IPS-15b (cell line): ENCODE measurements around the gene CAB39.

Experiments
- H3K27me3 ChIP-seq: one replicate; pipeline ENCODE4 v1.6.1; 2013; ENCODE audit warnings: low read length; ENCODE audit not compliant: control insufficient read depth, insufficient read depth
- H3K36me3 ChIP-seq: one replicate; pipeline ENCODE4 v1.6.1; 2013; ENCODE audit warnings: low read length; ENCODE audit not compliant: control insufficient read depth, insufficient read depth
- H3K4me1 ChIP-seq: one replicate; pipeline ENCODE4 v1.6.1; 2013; ENCODE audit warnings: mild to moderate bottlenecking, low read length; ENCODE audit not compliant: control insufficient read depth, insufficient read depth
- H3K4me3 ChIP-seq: one replicate; pipeline ENCODE4 v1.5.1; 2013; ENCODE audit warnings: low read depth, low read length
- H3K9ac ChIP-seq: one replicate; pipeline ENCODE4 v1.6.1; 2013; ENCODE audit warnings: low read depth, mild to moderate bottlenecking, low read length
- H3K9me3 ChIP-seq: one replicate; pipeline ENCODE4 v1.6.1; 2013; ENCODE audit warnings: mild to moderate bottlenecking, low read length; ENCODE audit not compliant: control insufficient read depth, insufficient read depth

The CAB39 gene

GRCh38 chr2:230762317-230762896 is 49.8 kb downstream of the CAB39 start:
- H3K27me3 ChIP-seq, result no peaks in the 10 kb centered on the region
- H3K9me3 ChIP-seq, result no peaks in the 10 kb centered on the region
- H3K4me1 ChIP-seq, result peaks cover 7% of the 10 kb centered on the region
- H3K4me3 ChIP-seq, result no peak overlapping the region
- H3K9ac ChIP-seq, result no peak overlapping the region
- no peaks in the 10 kb centered on the region for H3K36me3 ChIP-seq

- Histone ChIP-seq H3K9ac (no peak overlapping the region), H3K9me3 (no peaks in the 10 kb centered on the region), H3K27me3 (no peaks in the 10 kb centered on the region), H3K4me3 (no peak overlapping the region), H3K36me3 (no peaks in the 10 kb centered on the region), H3K4me1 (peaks cover 5% of the 10 kb centered on the region)
Measured at GRCh38 chr2:230764346-230764745, 51.7 kb downstream of the CAB39 start.

DNA sequence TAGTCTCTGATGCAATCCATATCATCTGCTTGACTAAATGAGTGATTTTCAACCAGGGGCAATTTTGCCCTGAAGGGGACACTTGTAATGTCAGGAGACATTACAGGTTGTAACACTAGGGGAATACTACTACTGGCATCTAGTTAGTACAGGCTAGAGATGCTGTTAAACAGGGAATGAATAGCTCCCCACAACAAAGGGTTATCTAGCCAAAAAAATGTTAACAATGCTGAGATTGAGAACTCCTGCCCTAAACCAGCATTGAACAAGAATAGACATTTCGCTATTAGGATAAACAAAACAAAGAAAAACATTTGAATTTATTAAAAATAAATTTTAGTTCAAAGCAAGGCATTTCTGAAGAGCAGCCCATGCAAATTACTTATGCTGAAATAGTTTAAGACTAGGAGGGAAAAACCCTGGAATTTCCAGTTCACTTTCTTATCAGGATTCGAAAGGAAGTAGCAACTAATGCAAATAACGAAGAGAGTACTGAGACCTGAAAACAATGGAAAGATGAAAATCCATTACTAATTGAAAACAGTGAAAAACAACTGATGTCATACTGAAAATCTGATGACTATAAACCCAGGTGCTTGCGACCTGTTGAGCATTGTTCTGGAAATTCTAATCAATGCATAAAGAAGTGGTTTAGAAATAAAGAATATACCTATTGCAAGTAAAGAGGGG is 53.1 kb downstream of the CAB39 start:
- Histone ChIP-seq H3K4me3 (no peak overlapping the region), H3K9me3 (no peaks in the 10 kb centered on the region), H3K36me3 (no peaks in the 10 kb centered on the region), H3K27me3 (no peaks in the 10 kb centered on the region), H3K4me1 (peaks cover 3% of the 10 kb centered on the region), H3K9ac (no peak overlapping the region)

GRCh38 chr2:230767862-230768388 is 55.3 kb downstream of the CAB39 start:
- H3K4me1 ChIP-seq, result peaks cover 3% of the 10 kb centered on the region

GRCh38 chr2:230770804-230771203 is 58.2 kb downstream of the CAB39 start:
- Histone ChIP-seq H3K4me3 (no peak overlapping the region), H3K4me1 (no peaks in the 10 kb centered on the region), H3K9ac (no peak overlapping the region), H3K36me3 (no peaks in the 10 kb centered on the region), H3K9me3 (no peaks in the 10 kb centered on the region), H3K27me3 (no peaks in the 10 kb centered on the region)

More at GRCh38 chr2:230767862-230768388, 55.3 kb downstream of the CAB39 start:
- H3K9me3 ChIP-seq, result no peaks in the 10 kb centered on the region
- H3K9ac ChIP-seq, result no peak overlapping the region
- no peaks in the 10 kb centered on the region for H3K27me3 ChIP-seq
- no peaks in the 10 kb centered on the region for H3K36me3 ChIP-seq
- no peak overlapping the region for H3K4me3 ChIP-seq

GRCh38 chr2:230772156-230772555 is 59.5 kb downstream of the CAB39 start:
- no peaks in the 10 kb centered on the region for H3K9me3 ChIP-seq
- no peaks in the 10 kb centered on the region for H3K36me3 ChIP-seq
- no peak overlapping the region for H3K4me3 ChIP-seq
- no peak overlapping the region for H3K9ac ChIP-seq
- no peaks in the 10 kb centered on the region for H3K27me3 ChIP-seq
- no peaks in the 10 kb centered on the region for H3K4me1 ChIP-seq

DNA sequence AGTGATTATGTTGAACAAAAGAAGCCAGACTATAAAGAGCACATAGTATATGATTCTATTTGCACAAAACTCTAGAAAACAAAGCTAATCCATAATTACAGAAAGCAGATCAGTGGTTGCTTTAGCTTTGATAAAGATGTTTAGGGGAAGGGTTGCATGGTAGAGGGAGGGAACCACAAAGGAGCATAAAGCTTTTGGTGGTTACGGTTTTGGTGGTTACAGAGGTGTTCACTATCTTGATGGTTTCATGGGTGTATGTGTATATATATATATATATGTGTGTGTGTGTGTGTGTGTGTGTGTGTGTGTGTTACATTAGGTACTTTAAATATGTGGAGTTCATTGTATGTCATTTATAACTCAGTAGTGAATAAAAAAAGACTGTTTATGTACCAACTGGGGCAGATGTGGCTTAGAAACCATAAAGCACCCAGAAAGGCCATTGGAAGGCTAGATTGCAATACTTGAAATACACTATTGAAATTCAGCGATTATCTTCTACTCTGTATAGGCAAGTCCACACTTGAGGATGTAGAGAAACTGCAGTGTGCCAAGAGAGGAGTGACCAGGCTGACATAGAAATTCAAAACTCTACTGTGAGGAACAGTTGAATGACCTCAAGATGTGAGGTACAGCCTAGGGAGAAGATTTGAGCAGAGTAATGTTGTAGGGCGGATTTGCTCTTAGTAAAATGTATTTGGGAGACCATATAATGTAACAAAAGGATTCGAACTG is 60.6 kb downstream of the CAB39 start:
- H3K36me3 ChIP-seq, result no peaks in the 10 kb centered on the region
- H3K27me3 ChIP-seq, result no peaks in the 10 kb centered on the region
- H3K4me3 ChIP-seq, result no peak overlapping the region

DNA sequence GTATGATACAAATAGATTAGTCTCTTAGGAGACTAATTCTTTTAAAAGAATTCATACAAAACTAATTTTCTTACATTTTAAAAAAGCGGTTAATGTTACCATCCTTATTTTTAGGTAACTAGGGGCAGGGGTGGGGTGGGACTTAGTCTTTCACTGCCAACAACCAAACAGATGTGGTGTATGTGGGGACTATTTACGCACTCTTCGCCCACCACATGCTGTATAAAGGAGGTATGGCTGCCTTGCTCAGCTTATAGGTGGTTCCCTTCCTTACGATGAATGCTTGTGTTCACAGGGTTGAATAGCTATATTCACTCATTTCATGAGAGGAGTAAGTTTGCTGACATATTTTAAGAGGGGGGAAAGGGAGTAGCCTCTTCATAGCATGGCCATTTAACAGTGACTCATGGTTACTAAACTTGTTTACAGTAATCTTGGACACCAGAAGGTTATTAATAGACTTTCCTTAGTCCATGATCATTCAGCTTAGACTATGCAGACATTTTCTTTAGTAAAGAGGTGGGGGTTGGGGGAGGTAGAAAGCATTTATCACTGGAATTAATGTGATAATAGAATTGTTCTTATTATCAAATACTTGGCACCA is 61.8 kb downstream of the CAB39 start:
- no peak overlapping the region for H3K4me3 ChIP-seq
- no peaks in the 10 kb centered on the region for H3K4me1 ChIP-seq
- no peaks in the 10 kb centered on the region for H3K9me3 ChIP-seq
- no peaks in the 10 kb centered on the region for H3K27me3 ChIP-seq
- no peaks in the 10 kb centered on the region for H3K36me3 ChIP-seq
- no peak overlapping the region for H3K9ac ChIP-seq

More for the DNA sequence above, 60.6 kb downstream of the CAB39 start:
- Histone ChIP-seq H3K9ac (no peak overlapping the region), H3K4me1 (no peaks in the 10 kb centered on the region), H3K9me3 (no peaks in the 10 kb centered on the region)

- no peaks in the 10 kb centered on the region for H3K4me1 ChIP-seq
- H3K9me3 ChIP-seq, result no peaks in the 10 kb centered on the region
- no peaks in the 10 kb centered on the region for H3K27me3 ChIP-seq
- no peaks in the 10 kb centered on the region for H3K36me3 ChIP-seq
- H3K9ac ChIP-seq, result no peak overlapping the region
- no peak overlapping the region for H3K4me3 ChIP-seq
Measured at GRCh38 chr2:230775737-230776136, 63.1 kb downstream of the CAB39 start.

- H3K4me3 ChIP-seq, result no peak overlapping the region
- no peak overlapping the region for H3K9ac ChIP-seq
- no peaks in the 10 kb centered on the region for H3K9me3 ChIP-seq
- no peaks in the 10 kb centered on the region for H3K27me3 ChIP-seq
- H3K4me1 ChIP-seq, result no peaks in the 10 kb centered on the region
- no peaks in the 10 kb centered on the region for H3K36me3 ChIP-seq
Measured at GRCh38 chr2:230777721-230778120, 65.1 kb downstream of the CAB39 start.

- H3K4me1 ChIP-seq, result no peaks in the 10 kb centered on the region
- H3K4me3 ChIP-seq, result no peak overlapping the region
- no peak overlapping the region for H3K9ac ChIP-seq
- H3K36me3 ChIP-seq, result no peaks in the 10 kb centered on the region
- no peaks in the 10 kb centered on the region for H3K27me3 ChIP-seq
- no peaks in the 10 kb centered on the region for H3K9me3 ChIP-seq
Measured at GRCh38 chr2:230778350-230779063, 65.9 kb downstream of the CAB39 start.
